HG03095 (cell line): Measurements from ENCODE around the gene COQ8A.
"Not testable (repeated sequence)": the region's sequence is repeated elsewhere in the genome, so short reads cannot be mapped to it uniquely, and the experiment has no call there.

Source experiments
- ATAC-seq: cut with Tn5 transposase; IDR thresholded peaks from one replicate; pipeline ENCODE4 v1.9.1; 2021; ENCODE audit warnings: moderate library complexity; ENCODE audit not compliant: unreplicated experiment

Gene COQ8A

GRCh38 chr1:226983247-226983991 is 43.3 kb downstream of the COQ8A start:
- no peak for ATAC-seq

GRCh38 chr1:226983992-226984364 is 43.9 kb downstream of the COQ8A start:
- ATAC-seq: no peak

- ATAC-seq: no peak
Observed at GRCh38 chr1:226984521-226985238, 44.6 kb downstream of the COQ8A start.

GRCh38 chr1:226985239-226985838 is 45.2 kb downstream of the COQ8A start:
- ATAC-seq: no peak

GRCh38 chr1:226985839-226986463 is 45.9 kb downstream of the COQ8A start:
- no peak for ATAC-seq

- ATAC-seq: no peak
Observed at GRCh38 chr1:226986496-226987178, 46.5 kb downstream of the COQ8A start.

GRCh38 chr1:226987179-226987536 is 47.1 kb downstream of the COQ8A start:
- ATAC-seq: no peak

GRCh38 chr1:226987623-226988333 is 47.7 kb downstream of the COQ8A start:
- ATAC-seq: no peak

GRCh38 chr1:226988334-226988666 is 48.2 kb downstream of the COQ8A start:
- no peak for ATAC-seq

- no peak for ATAC-seq
Observed at GRCh38 chr1:226989085-226989920, 49.2 kb downstream of the COQ8A start.

- peak; percentile 83 for ATAC-seq
Observed at GRCh38 chr1:226990133-226990716, 50.1 kb downstream of the COQ8A start.

- ATAC-seq: no peak
Observed at GRCh38 chr1:226991920-226992319, 51.8 kb downstream of the COQ8A start.

- no peak for ATAC-seq
Observed at GRCh38 chr1:226993814-226994585, 53.9 kb downstream of the COQ8A start.

- no peak for ATAC-seq
Observed at GRCh38 chr1:226994586-226995364, 54.7 kb downstream of the COQ8A start.

GRCh38 chr1:226995365-226996332 is 55.6 kb downstream of the COQ8A start:
- peak; percentile 99 for ATAC-seq

GRCh38 chr1:226999579-226999978 is 59.5 kb downstream of the COQ8A start:
- not testable (repeated sequence) for ATAC-seq
